GM13977 (cell line): Measurements from ENCODE around the gene CHDH.

Experiments
- DNase-seq: peaks from one replicate; pipeline ENCODE4 v3.0.0; 2012; ENCODE audit warnings: low spot score
- in situ Hi-C: fragments of 300-500 bp; cut with MboI; formaldehyde crosslinking; loops from one replicate; pipeline ENCODE4 v1.12.0; 2022; ENCODE audit warnings: low sequenced_read_pairs, low pct_unique_long_range_greater_than_20kb, mixed read lengths, inconsistent platforms; ENCODE audit not compliant: unreplicated experiment
- TF ChIP-seq, protein P1 (sequence below): IDR thresholded peaks from 2 replicates; pipeline ENCODE4 v1.5.1; 2012; ENCODE audit warnings: mild to moderate bottlenecking, control low read depth; ENCODE audit not compliant: insufficient read depth; ENCODE audit errors: extremely low read depth, missing control alignments

Gene CHDH

DNA sequence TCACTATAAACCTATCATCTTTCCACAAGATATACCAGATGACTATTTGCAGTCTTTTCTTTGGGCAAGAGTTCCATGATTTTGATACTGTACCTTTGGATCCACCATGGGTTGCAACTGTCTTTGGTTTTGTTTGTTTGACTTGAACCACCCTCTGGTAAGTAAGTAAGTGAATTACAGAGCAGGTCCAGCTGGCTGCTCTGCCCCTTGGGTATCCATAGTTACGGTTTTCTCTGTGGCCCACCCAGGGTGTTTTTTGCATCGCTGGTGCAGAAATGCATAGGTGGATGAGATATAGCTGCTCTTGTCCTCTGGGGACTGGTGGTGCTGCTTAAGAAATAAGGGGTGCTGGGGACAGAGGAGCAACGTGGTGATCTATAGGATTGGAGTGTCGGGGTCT is 33.8 kb downstream of the CHDH start:
- TF ChIP-seq, protein P1, sequence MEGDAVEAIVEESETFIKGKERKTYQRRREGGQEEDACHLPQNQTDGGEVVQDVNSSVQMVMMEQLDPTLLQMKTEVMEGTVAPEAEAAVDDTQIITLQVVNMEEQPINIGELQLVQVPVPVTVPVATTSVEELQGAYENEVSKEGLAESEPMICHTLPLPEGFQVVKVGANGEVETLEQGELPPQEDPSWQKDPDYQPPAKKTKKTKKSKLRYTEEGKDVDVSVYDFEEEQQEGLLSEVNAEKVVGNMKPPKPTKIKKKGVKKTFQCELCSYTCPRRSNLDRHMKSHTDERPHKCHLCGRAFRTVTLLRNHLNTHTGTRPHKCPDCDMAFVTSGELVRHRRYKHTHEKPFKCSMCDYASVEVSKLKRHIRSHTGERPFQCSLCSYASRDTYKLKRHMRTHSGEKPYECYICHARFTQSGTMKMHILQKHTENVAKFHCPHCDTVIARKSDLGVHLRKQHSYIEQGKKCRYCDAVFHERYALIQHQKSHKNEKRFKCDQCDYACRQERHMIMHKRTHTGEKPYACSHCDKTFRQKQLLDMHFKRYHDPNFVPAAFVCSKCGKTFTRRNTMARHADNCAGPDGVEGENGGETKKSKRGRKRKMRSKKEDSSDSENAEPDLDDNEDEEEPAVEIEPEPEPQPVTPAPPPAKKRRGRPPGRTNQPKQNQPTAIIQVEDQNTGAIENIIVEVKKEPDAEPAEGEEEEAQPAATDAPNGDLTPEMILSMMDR = no peak
- peak; percentile 40 for DNase-seq
- in situ Hi-C loops = no loop called here

DNA sequence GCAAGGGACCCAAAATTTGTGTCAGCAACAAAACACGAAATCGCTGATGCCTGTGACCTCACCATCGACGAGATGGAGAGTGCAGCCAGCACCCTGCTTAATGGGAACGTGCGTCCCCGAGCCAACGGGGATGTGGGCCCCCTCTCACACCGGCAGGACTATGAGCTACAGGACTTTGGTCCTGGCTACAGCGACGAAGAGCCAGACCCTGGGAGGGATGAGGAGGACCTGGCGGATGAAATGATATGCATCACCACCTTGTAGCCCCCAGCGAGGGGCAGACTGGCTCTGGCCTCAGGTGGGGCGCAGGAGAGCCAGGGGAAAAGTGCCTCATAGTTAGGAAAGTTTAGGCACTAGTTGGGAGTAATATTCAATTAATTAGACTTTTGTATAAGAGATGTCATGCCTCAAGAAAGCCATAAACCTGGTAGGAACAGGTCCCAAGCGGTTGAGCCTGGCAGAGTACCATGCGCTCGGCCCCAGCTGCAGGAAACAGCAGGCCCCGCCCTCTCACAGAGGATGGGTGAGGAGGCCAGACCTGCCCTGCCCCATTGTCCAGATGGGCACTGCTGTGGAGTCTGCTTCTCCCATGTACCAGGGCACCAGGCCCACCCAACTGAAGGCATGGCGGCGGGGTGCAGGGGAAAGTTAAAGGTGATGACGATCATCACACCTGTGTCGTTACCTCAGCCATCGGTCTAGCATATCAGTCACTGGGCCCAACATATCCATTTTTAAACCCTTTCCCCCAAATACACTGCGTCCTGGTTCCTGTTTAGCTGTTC is 34.9 kb downstream of the CHDH start:
- TF ChIP-seq, protein P1 = no peak
- no peak for DNase-seq
- in situ Hi-C loops = no loop called here

DNA sequence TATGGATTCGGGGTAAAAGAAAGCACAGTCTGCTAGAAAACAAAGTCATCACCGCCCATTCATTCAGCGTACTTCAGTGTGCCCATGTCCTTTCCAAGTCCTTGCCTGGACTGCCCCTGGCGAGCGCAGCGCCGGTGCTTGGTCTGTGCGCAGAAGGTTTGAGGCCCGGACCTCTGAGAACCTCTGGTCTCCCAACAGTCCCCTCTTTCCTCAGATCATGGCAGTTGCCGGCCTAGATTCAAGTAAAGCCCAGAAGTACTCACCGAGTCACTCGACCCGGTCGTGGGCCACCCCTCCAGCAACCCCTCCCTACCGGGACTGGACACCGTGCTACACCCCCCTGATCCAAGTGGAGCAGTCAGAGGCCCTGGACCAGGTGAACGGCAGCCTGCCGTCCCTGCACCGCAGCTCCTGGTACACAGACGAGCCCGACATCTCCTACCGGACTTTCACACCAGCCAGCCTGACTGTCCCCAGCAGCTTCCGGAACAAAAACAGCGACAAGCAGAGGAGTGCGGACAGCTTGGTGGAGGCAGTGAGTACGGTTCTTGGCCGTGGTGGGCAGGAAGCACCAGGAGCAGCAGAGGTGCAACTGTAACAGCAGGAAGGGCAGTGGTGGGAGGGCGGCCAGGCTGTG is 36.3 kb downstream of the CHDH start:
- in situ Hi-C loops = no loop called here
- no peak for DNase-seq

DNA sequence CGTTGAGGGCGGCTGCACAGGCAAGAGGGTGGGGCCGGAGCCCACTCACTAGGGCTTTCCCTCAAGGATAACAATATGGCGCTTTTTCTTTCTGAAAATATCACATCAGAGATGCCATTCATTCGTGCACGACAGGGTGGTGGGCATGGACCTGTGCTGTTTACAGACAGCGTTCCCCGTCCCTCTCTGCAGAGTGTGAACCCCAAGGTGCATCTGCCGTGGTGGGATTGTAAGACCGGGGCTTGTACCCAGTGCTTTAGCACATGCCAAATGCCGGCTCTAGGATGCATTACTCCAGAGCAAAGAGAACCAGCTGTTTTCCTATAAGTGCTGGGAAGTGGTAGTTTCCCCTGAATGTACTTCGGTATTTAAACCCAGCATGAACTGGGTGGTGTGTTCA is 37.0 kb downstream of the CHDH start:
- DNase-seq = no peak
- in situ Hi-C loops = no loop called here
- TF ChIP-seq, protein P1 = no peak

More for the DNA sequence above, 36.3 kb downstream of the CHDH start:
- TF ChIP-seq, protein P1 = no peak

DNA sequence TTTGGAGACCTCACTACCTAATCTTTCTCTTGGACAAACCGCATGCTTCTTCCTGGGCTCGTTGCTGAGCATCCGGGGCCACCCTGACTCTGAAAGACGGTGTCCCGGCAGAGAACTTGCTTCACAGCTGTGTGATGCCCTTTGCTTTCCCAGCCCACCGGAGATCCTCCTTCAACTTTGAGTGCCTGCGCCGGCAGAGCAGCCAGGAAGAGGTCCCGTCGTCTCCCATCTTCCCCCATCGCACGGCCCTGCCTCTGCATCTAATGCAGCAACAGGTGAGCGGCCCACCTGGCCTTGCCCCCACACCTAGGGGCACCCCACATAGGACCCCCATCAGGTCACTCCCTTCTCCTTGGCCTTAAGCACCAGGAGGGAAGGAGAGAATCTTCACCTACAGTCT is 37.7 kb downstream of the CHDH start:
- no peak for DNase-seq
- TF ChIP-seq, protein P1 = no peak
- in situ Hi-C loops = no loop called here

DNA sequence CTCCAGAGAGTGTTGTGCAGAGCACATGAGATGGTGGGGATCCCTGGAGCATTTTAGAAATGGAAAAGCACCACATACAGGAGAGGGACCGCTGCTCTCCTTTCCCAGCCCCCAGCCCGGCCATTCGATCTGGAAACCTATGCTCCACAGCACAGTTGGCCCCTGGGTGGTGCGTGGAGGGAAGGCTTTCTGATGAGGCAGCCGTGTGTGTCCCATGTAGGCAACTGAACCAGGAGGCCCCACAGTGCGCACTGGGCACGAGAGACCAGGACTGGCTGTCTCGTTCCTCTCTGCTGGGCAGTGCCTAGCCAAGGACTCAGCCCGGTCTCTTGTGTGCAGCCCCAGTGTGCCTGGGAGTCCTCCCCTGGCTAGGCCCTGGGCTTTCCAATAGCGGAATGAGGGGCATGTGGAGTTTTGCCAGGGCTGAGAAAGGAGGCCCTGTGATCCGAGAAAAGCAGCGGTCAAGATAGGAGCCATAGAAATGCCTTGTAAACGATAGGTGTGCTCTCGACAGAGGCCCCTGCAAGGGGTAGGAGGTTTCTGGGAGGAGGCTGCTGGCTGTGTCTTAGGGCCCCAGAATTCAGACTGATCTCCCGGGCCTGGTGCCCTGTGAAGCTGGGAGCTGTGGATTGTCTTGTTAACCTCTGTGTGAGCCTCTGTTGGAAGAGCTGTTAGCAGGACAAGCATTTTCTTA is 39.0 kb downstream of the CHDH start:
- TF ChIP-seq, protein P1 = no peak
- no peak for DNase-seq
- in situ Hi-C loops = no loop called here
